Smooth muscle cell (in vitro differentiated cells): ENCODE measurements around the gene KLHL5. TPM values are rescaled to one million over a fixed set of nuclear protein-coding genes. Genes with fewer than 3 reads are reported as not detected.

Source experiments
- DNase-seq: peaks from one replicate; lab custom pipeline; 2025; ENCODE audit not compliant: unreplicated experiment; lab: John Stamatoyannopoulos, UW
- H2AFZ ChIP-seq: fragments of 200-600 bp; sonication (generic); 2 replicates; pipeline ENCODE4 v1.6.0; 2016; ENCODE audit warnings: antibody characterized with exemption, low read depth, mild to moderate bottlenecking
- H3F3A ChIP-seq: fragments of 200-600 bp; sonication (generic); 2 replicates; pipeline ENCODE4 v1.6.0; 2017; ENCODE audit warnings: antibody characterized with exemption, low read depth
- H3K27ac ChIP-seq: fragments of 200-600 bp; sonication (generic); 2 replicates; pipeline ENCODE4 v1.5.1; 2016; ENCODE audit warnings: low read depth, mild to moderate bottlenecking
- H3K27me3 ChIP-seq: fragments of 200-600 bp; sonication (generic); 2 replicates; pipeline ENCODE4 v1.6.1; 2016; ENCODE audit warnings: low read depth, mild to moderate bottlenecking
- H3K36me3 ChIP-seq: fragments of 200-600 bp; sonication (generic); 2 replicates; pipeline ENCODE4 v1.5.1; 2016; ENCODE audit warnings: low read depth
- H3K4me1 ChIP-seq: fragments of 200-600 bp; sonication (generic); 2 replicates; pipeline ENCODE4 v1.5.1; 2016; ENCODE audit warnings: low read depth
- H3K4me2 ChIP-seq: fragments of 200-600 bp; sonication (generic); 2 replicates; pipeline ENCODE4 v1.6.0; 2016; ENCODE audit warnings: mild to moderate bottlenecking
- H3K4me3 ChIP-seq: fragments of 200-600 bp; sonication (generic); 2 replicates; pipeline ENCODE4 v1.5.1; 2016; ENCODE audit warnings: mild to moderate bottlenecking
- H3K79me2 ChIP-seq: fragments of 200-600 bp; sonication (generic); 2 replicates; pipeline ENCODE4 v1.6.0; 2016; ENCODE audit warnings: low read depth, mild to moderate bottlenecking
- H3K9ac ChIP-seq: fragments of 200-600 bp; sonication (generic); 2 replicates; pipeline ENCODE4 v1.6.0; 2016; ENCODE audit warnings: low read depth
- H3K9me3 ChIP-seq: fragments of 200-600 bp; sonication (generic); replicated peaks from 2 replicates; pipeline ENCODE4 v1.5.1; 2016; ENCODE audit warnings: low read depth
- H4K20me1 ChIP-seq: fragments of 200-600 bp; sonication (generic); 2 replicates; pipeline ENCODE4 v1.6.0; 2016; ENCODE audit warnings: low read depth
- CTCF ChIP-seq: fragments of 200-600 bp; sonication (generic); IDR thresholded peaks from 2 replicates; pipeline ENCODE4 v1.5.1; 2017; ENCODE audit warnings: borderline replicate concordance, mild to moderate bottlenecking, antibody characterized with exemption; ENCODE audit not compliant: insufficient read depth, poor library complexity, severe bottlenecking
- WGBS: methylation state at CpG from one replicate; pipeline ENCODE4 v1.1.7; 2016; ENCODE audit warnings: low lambda C conversion rate; 5-methylcytosine and 5-hydroxymethylcytosine counted together
- polyA plus RNA-seq: library from polyadenylated mRNA; unstranded; fragments of >200 nt; fragmentation: Nextera tagmentation; extraction: Ambion mirVana; gene quantifications from 2 replicates; pipeline ENCODE4 v1.2.1, GENCODE V29; 2016
- total RNA-seq: library from RNA; depleted of rRNA; stranded (reverse); fragments of >200 nt; gene quantifications from 2 replicates; pipeline ENCODE4 v1.2.3, GENCODE V29; 2014

Gene KLHL5
- total and polyA plus RNA-seq, 2 experiments from 2014 or later: 31.9 to 34.7 TPM

GRCh38 chr4:39067451-39067850 is 5.4 kb downstream of the KLHL5 start:
- H3K36me3 ChIP-seq: no peaks in the 10 kb centered on the region
- no peaks in the 10 kb centered on the region for H3K9me3 ChIP-seq
- H3K4me3 ChIP-seq: no peak overlapping the region
- no peak overlapping the region for H3K27ac ChIP-seq
- no peak for TF ChIP-seq CTCF
- H3K4me1 ChIP-seq: peaks cover under 1% of the 10 kb centered on the region
- H3K9ac ChIP-seq: no peak overlapping the region
- H2AFZ ChIP-seq: no peak overlapping the region
- peaks cover 7% of the 10 kb centered on the region for H4K20me1 ChIP-seq
- no peaks in the 10 kb centered on the region for H3K27me3 ChIP-seq
- no peak for DNase-seq
- 87% methylated on average over 3 of the region's 3 CpGs for WGBS
- no peaks in the 10 kb centered on the region for H3F3A ChIP-seq
- H3K4me2 ChIP-seq: no peak overlapping the region
- H3K79me2 ChIP-seq: peaks cover 36% of the 10 kb centered on the region

- no peak for TF ChIP-seq CTCF
- Histone ChIP-seq H3K4me1 (no peaks in the 10 kb centered on the region), H3K79me2 (peaks cover 38% of the 10 kb centered on the region), H3K9ac (no peak overlapping the region), H3F3A (no peaks in the 10 kb centered on the region), H3K4me2 (no peak overlapping the region), H3K27ac (no peak overlapping the region), H3K27me3 (no peaks in the 10 kb centered on the region), H3K4me3 (no peak overlapping the region), H4K20me1 (peaks cover 4% of the 10 kb centered on the region), H3K9me3 (no peaks in the 10 kb centered on the region), H2AFZ (no peak overlapping the region), H3K36me3 (no peaks in the 10 kb centered on the region)
- no peak for DNase-seq
- WGBS: 96% methylated on average over 3 of the region's 3 CpGs
Observed at GRCh38 chr4:39068907-39069306, 6.9 kb downstream of the KLHL5 start.

- no peak overlapping the region for H2AFZ ChIP-seq
- no peak for DNase-seq
- H3F3A ChIP-seq: no peaks in the 10 kb centered on the region
- no peak overlapping the region for H3K4me2 ChIP-seq
- no peak overlapping the region for H3K9ac ChIP-seq
- WGBS: 94% methylated on average over 2 of the region's 2 CpGs
- peaks cover 17% of the 10 kb centered on the region for H3K79me2 ChIP-seq
- TF ChIP-seq CTCF: no peak
- H4K20me1 ChIP-seq: peaks cover 9% of the 10 kb centered on the region
- H3K4me1 ChIP-seq: no peaks in the 10 kb centered on the region
- H3K4me3 ChIP-seq: no peak overlapping the region
- no peaks in the 10 kb centered on the region for H3K9me3 ChIP-seq
- H3K27me3 ChIP-seq: no peaks in the 10 kb centered on the region
- H3K36me3 ChIP-seq: peaks cover 6% of the 10 kb centered on the region
- no peak overlapping the region for H3K27ac ChIP-seq
Observed at GRCh38 chr4:39078829-39079228, 16.8 kb downstream of the KLHL5 start.

GRCh38 chr4:39083164-39083563 is 21.1 kb downstream of the KLHL5 start:
- H2AFZ ChIP-seq: no peak overlapping the region
- H3K36me3 ChIP-seq: peaks cover 6% of the 10 kb centered on the region
- no peak for DNase-seq
- H4K20me1 ChIP-seq: no peaks in the 10 kb centered on the region
- no peaks in the 10 kb centered on the region for H3K9me3 ChIP-seq
- no peaks in the 10 kb centered on the region for H3K79me2 ChIP-seq
- H3K4me1 ChIP-seq: no peaks in the 10 kb centered on the region
- no peaks in the 10 kb centered on the region for H3F3A ChIP-seq
- H3K9ac ChIP-seq: no peak overlapping the region
- H3K4me3 ChIP-seq: no peak overlapping the region
- no peak for TF ChIP-seq CTCF
- no peak overlapping the region for H3K27ac ChIP-seq
- no peak overlapping the region for H3K4me2 ChIP-seq
- no peaks in the 10 kb centered on the region for H3K27me3 ChIP-seq
